OCI-M2 (cell line): Measurements from ENCODE around the gene LARP1.

Experiments used
- DNase-seq: peaks from one replicate; lab custom pipeline; 2025; ENCODE audit not compliant: unreplicated experiment; lab: John Stamatoyannopoulos, UW

The LARP1 gene

GRCh38 chr5:154788212-154788611 is 33.0 kb downstream of the LARP1 start:
- no peak for DNase-seq

GRCh38 chr5:154791535-154791934 is 36.4 kb downstream of the LARP1 start:
- DNase-seq = no peak

GRCh38 chr5:154793599-154794524 is 38.7 kb downstream of the LARP1 start:
- DNase-seq = no peak

GRCh38 chr5:154794525-154795234 is 39.5 kb downstream of the LARP1 start:
- DNase-seq = no peak

GRCh38 chr5:154795235-154795596 is 40.0 kb downstream of the LARP1 start:
- no peak for DNase-seq

- no peak for DNase-seq
Observed at GRCh38 chr5:154797762-154798161, 42.6 kb downstream of the LARP1 start.

- no peak for DNase-seq
Observed at GRCh38 chr5:154800582-154800981, 45.4 kb downstream of the LARP1 start.

GRCh38 chr5:154801083-154801482 is 45.9 kb downstream of the LARP1 start:
- no peak for DNase-seq

GRCh38 chr5:154802050-154802449 is 46.9 kb downstream of the LARP1 start:
- no peak for DNase-seq

- no peak for DNase-seq
Observed at GRCh38 chr5:154806176-154806575, 51.0 kb downstream of the LARP1 start.

- no peak for DNase-seq
Observed at GRCh38 chr5:154811239-154811638, 56.1 kb downstream of the LARP1 start.

GRCh38 chr5:154811653-154812465 is 56.7 kb downstream of the LARP1 start:
- DNase-seq = no peak

- no peak for DNase-seq
Observed at GRCh38 chr5:154813158-154813557, 58.0 kb downstream of the LARP1 start.

GRCh38 chr5:154813736-154814135 is 58.6 kb downstream of the LARP1 start:
- no peak for DNase-seq

- no peak for DNase-seq
Observed at GRCh38 chr5:154815025-154815424, 59.8 kb downstream of the LARP1 start.

GRCh38 chr5:154815684-154816247 is 60.6 kb downstream of the LARP1 start:
- no peak for DNase-seq

GRCh38 chr5:154816891-154817492 is 61.8 kb downstream of the LARP1 start:
- no peak for DNase-seq

- no peak for DNase-seq
Observed at GRCh38 chr5:154817815-154818214, 62.6 kb downstream of the LARP1 start.

- no peak for DNase-seq
Observed at GRCh38 chr5:154818471-154819116, 63.4 kb downstream of the LARP1 start.

- no peak for DNase-seq
Observed at GRCh38 chr5:154819546-154819945, 64.4 kb downstream of the LARP1 start.
